Adrenal gland (tissue), 12 donors: ENCODE data around the gene NCR2. TPM values are rescaled to one million over a fixed set of nuclear protein-coding genes. Genes with fewer than 3 reads are reported as not detected.

ENCODE experiments used
- DNase-seq, 7 donors: peaks; one replicate each; pipeline ENCODE4 v3.0.0-alpha.2; 2019 to 2020
- H3K27ac ChIP-seq, 5 donors: fragments of 200-600 bp; sonication (generic) in 4 of 5; 1 replicate in 3 of 5; 2 replicates in 2 of 5; pipeline versions ENCODE4 v1.5.1 to v1.8.0; 2016 to 2020; ENCODE audit warnings: mild to moderate bottlenecking in 1 of 5
- H3K27me3 ChIP-seq: fragments of 200-600 bp; 2 replicates; pipeline ENCODE4 v1.8.0; 2021
- H3K36me3 ChIP-seq, 2 donors: fragments of 200-600 bp; replicated peaks in 1 of 2; 1 replicate in 1 of 2; 2 replicates in 1 of 2; pipeline versions ENCODE4 v1.5.1 to v1.8.0; 2018 to 2022
- H3K4me1 ChIP-seq, 2 donors: fragments of 200-600 bp; replicated peaks in 1 of 2; 1 replicate in 1 of 2; 2 replicates in 1 of 2; pipeline versions ENCODE4 v1.5.1 to v1.8.0; 2018 to 2021
- H3K4me3 ChIP-seq, 4 donors: fragments of 200-600 bp; sonication (generic) in 3 of 4; one replicate each; pipeline ENCODE4 v1.5.1; 2016 to 2018
- H3K9me3 ChIP-seq, 3 donors: fragments of 200-600 bp; sonication (generic) in 1 of 3; replicated peaks in 1 of 3; 1 replicate in 2 of 3; 2 replicates in 1 of 3; pipeline versions ENCODE4 v1.5.1 to v1.8.0; 2016 to 2021
- CTCF ChIP-seq, 6 experiments: fragments of 450-650 bp in 4 of 6; fragments of 200-600 bp in 2 of 6; sonication (generic) in 1 of 6; IDR thresholded peaks; 1 replicate in 5 of 6; 2 replicates in 1 of 6; pipeline versions ENCODE4 v1.5.1 to v1.8.0; 2016 to 2021; ENCODE audit warnings: antibody characterized with exemption in 6 of 6, mild to moderate bottlenecking in 2 of 6, moderate library complexity in 1 of 6
- POLR2A ChIP-seq, 2 donors: fragments of 450-650 bp; IDR thresholded peaks; one replicate each; pipeline ENCODE4 v1.6.1; 2017; ENCODE audit warnings: antibody characterized with exemption in 2 of 2, mild to moderate bottlenecking in 2 of 2, moderate library complexity in 1 of 2
- WGBS, 4 donors: extraction: QIAGEN DNeasy Blood & Tissue Kit in 2 of 4; methylation state at CpG; one replicate each; pipeline versions ENCODE4 v1.1.5 to v1.1.7; 2013 to 2017; 5-methylcytosine and 5-hydroxymethylcytosine counted together
- intact Hi-C, 2 donors: fragments of 100-400 bp; cut with DNase I; formaldehyde crosslinking; loops; one replicate each; pipeline versions ENCODE4 v1.14.1 to v1.15.0; 2022 to 2023
- polyA plus RNA-seq, 3 donors: library from polyadenylated mRNA; stranded (reverse); fragments of 200-250 nt in 2 of 3; fragments of 350-450 nt in 1 of 3; fragmentation: Illumina TruSeq in 1 of 3; extraction: RNeasy Lipid Tissue Mini Kit (QIAGEN cat#74804) in 1 of 3; gene quantifications; one replicate each; pipeline ENCODE4 v1.2.3, GENCODE V29; 2013 to 2014
- total RNA-seq, 9 donors: library from RNA; depleted of rRNA in 4 of 9; stranded (reverse); fragments of >200 nt in 4 of 9; fragments of 120-200 nt in 1 of 9; fragmentation: NEBNext Ultra II Directional in 1 of 9; extraction: Animal tissue kit (Norgen Biotek cat#: 25700) in 1 of 9; gene quantifications; one replicate each; pipeline versions ENCODE4 v1.1.0 to v1.2.4, GENCODE V29; 2013 to 2023
- donor health status: healthy with polysubstance abuse.
- donor health status: Bipolar disorder and iron deficiency.
- donor health status: DM: yes; HTN: yes; CAD: no.
- donor health status: DM: no; HTN: no; CAD: no.
- donor health status: DM: no; HTN: no; CAD: no.
- donor health status: DM: yes; HTN: yes; CAD: no.

The NCR2 gene
- total and polyA plus RNA-seq, 12 donors = not detected

- TF ChIP-seq POLR2A (IDR thresholded peaks at IDR 0.05) = no peak
- TF ChIP-seq CTCF (IDR thresholded peaks at IDR 0.05) = no peak
- WGBS, 4 donors = 53 to 59% (median 57%) methylated on average over 3 of the region's 3 CpGs
- H3K4me1 ChIP-seq = no peaks in the 10 kb centered on the region
- no peaks in the 10 kb centered on the region for H3K36me3 ChIP-seq
- H3K4me3 ChIP-seq = no peak overlapping the region
- DNase-seq = no peak
- H3K9me3 ChIP-seq = no peaks in the 10 kb centered on the region
- intact Hi-C loops = no loop called here
- H3K27ac ChIP-seq = no peak overlapping the region
- no peaks in the 10 kb centered on the region for H3K27me3 ChIP-seq
These were observed 36.5 kb upstream of the NCR2 start for GRCh38 chr6:41298785-41299502.

- WGBS, 4 donors = 51 to 77% (median 61%) methylated on average over 5 of the region's 5 CpGs
- intact Hi-C loops = no loop called here
These were observed 32.8 kb upstream of the NCR2 start for GRCh38 chr6:41302638-41303037.

GRCh38 chr6:41306187-41306854, 29.1 kb upstream of the NCR2 start:
- intact Hi-C loops = no loop called here
- Histone ChIP-seq H3K27ac (no peak overlapping the region), H3K4me3 (no peak overlapping the region), H3K4me1 (no peaks in the 10 kb centered on the region), H3K36me3 (no peaks in the 10 kb centered on the region), H3K9me3 (no peaks in the 10 kb centered on the region), H3K27me3 (peaks cover 11% of the 10 kb centered on the region)
- TF ChIP-seq CTCF (IDR thresholded peaks at IDR 0.05) (peak; percentile 31 to 64 (median 50)), POLR2A (IDR thresholded peaks at IDR 0.05) (no peak)
- WGBS, 4 donors = 19 to 30% (median 23%) methylated on average over 13 of the region's 13 CpGs
- peak in 6 of 7 donors; percentile 21 to 70 (median 46) for DNase-seq

More at GRCh38 chr6:41302638-41303037, 32.8 kb upstream of the NCR2 start:
- TF ChIP-seq CTCF (IDR thresholded peaks at IDR 0.05) (no peak), POLR2A (IDR thresholded peaks at IDR 0.05) (no peak)
- H3K27me3 ChIP-seq = no peaks in the 10 kb centered on the region
- H3K4me3 ChIP-seq = no peak overlapping the region
- DNase-seq = no peak
- H3K36me3 ChIP-seq = no peaks in the 10 kb centered on the region
- H3K4me1 ChIP-seq = no peaks in the 10 kb centered on the region
- H3K27ac ChIP-seq = no peak overlapping the region
- no peaks in the 10 kb centered on the region for H3K9me3 ChIP-seq

- no peak for DNase-seq
- WGBS, 4 donors = 55 to 62% (median 62%) methylated on average over 2 of the region's 2 CpGs
- Histone ChIP-seq H3K4me1 (peaks cover 0 to 5% of the 10 kb centered on the region in 2 donors), H3K27ac (no peak overlapping the region), H3K36me3 (no peaks in the 10 kb centered on the region), H3K9me3 (no peaks in the 10 kb centered on the region), H3K4me3 (no peak overlapping the region), H3K27me3 (peaks cover 29% of the 10 kb centered on the region)
- intact Hi-C loops = no loop called here
- TF ChIP-seq CTCF (IDR thresholded peaks at IDR 0.05) (no peak), POLR2A (IDR thresholded peaks at IDR 0.05) (no peak)
These were observed 20.2 kb upstream of the NCR2 start for GRCh38 chr6:41315203-41315602.
